Stimulated activated naive CD8-positive, alpha-beta T cell treated with anti-CD3 and anti-CD28 coated beads, Interleukin-15, Interleukin-2, amounts not matched to agents 100 ng/mL and 50 ng/mL, for 24 hours (primary cell): ENCODE data around the gene NET1.
"Not testable (repeated sequence)": the region's sequence is repeated elsewhere in the genome, so short reads cannot be mapped to it uniquely, and the experiment has no call there.

Experiments
- H3K27ac Mint-ChIP-seq: one replicate; pipeline ENCODE4 v1.8.0; 2021; ENCODE audit warnings: mild to moderate bottlenecking, mixed read lengths
- H3K27me3 Mint-ChIP-seq: one replicate; pipeline ENCODE4 v1.8.0; 2021; ENCODE audit warnings: mixed read lengths
- H3K36me3 Mint-ChIP-seq: one replicate; pipeline ENCODE4 v1.8.0; 2021; ENCODE audit warnings: low read depth, mixed read lengths
- H3K4me1 Mint-ChIP-seq: one replicate; pipeline ENCODE4 v1.8.0; 2021; ENCODE audit warnings: low read depth, mixed read lengths
- H3K4me3 Mint-ChIP-seq: one replicate; pipeline ENCODE4 v1.8.0; 2021; ENCODE audit warnings: mild to moderate bottlenecking, mixed read lengths
- H3K9me3 Mint-ChIP-seq: one replicate; pipeline ENCODE4 v1.8.0; 2021; ENCODE audit warnings: mixed read lengths

Gene NET1

GRCh38 chr10:5460468-5461202 lies 48.3 kb downstream of the NET1 start:
- Mint-ChIP-seq H3K4me1 (peaks cover 5% of the 10 kb centered on the region), H3K9me3 (no peaks in the 10 kb centered on the region), H3K4me3 (no peak overlapping the region), H3K36me3 (peaks cover 28% of the 10 kb centered on the region), H3K27me3 (no peaks in the 10 kb centered on the region), H3K27ac (no peak overlapping the region)

- Mint-ChIP-seq H3K36me3 (peaks cover 22% of the 10 kb centered on the region), H3K27me3 (no peaks in the 10 kb centered on the region), H3K9me3 (no peaks in the 10 kb centered on the region), H3K4me1 (peaks cover 5% of the 10 kb centered on the region), H3K4me3 (no peak overlapping the region), H3K27ac (no peak overlapping the region)
Observed at GRCh38 chr10:5461203-5461588, 48.8 kb downstream of the NET1 start.

GRCh38 chr10:5461914-5462840 lies 49.8 kb downstream of the NET1 start:
- no peak overlapping the region for H3K4me3 Mint-ChIP-seq
- no peak overlapping the region for H3K27ac Mint-ChIP-seq
- peaks cover 16% of the 10 kb centered on the region for H3K36me3 Mint-ChIP-seq
- no peaks in the 10 kb centered on the region for H3K27me3 Mint-ChIP-seq
- no peaks in the 10 kb centered on the region for H3K9me3 Mint-ChIP-seq
- H3K4me1 Mint-ChIP-seq, result peaks cover 5% of the 10 kb centered on the region

GRCh38 chr10:5462841-5463293 lies 50.5 kb downstream of the NET1 start:
- Mint-ChIP-seq H3K27me3 (no peaks in the 10 kb centered on the region), H3K4me3 (no peak overlapping the region), H3K27ac (no peak overlapping the region), H3K4me1 (peaks cover 2% of the 10 kb centered on the region), H3K9me3 (no peaks in the 10 kb centered on the region), H3K36me3 (peaks cover 13% of the 10 kb centered on the region)

GRCh38 chr10:5464546-5464945 lies 52.2 kb downstream of the NET1 start:
- H3K27me3 Mint-ChIP-seq, result no peaks in the 10 kb centered on the region
- H3K27ac Mint-ChIP-seq, result no peak overlapping the region
- H3K9me3 Mint-ChIP-seq, result no peaks in the 10 kb centered on the region
- no peak overlapping the region for H3K4me3 Mint-ChIP-seq
- H3K4me1 Mint-ChIP-seq, result no peaks in the 10 kb centered on the region
- H3K36me3 Mint-ChIP-seq, result no peaks in the 10 kb centered on the region

- Mint-ChIP-seq H3K4me3 (no peak overlapping the region), H3K36me3 (no peaks in the 10 kb centered on the region), H3K9me3 (no peaks in the 10 kb centered on the region), H3K27ac (no peak overlapping the region), H3K4me1 (no peaks in the 10 kb centered on the region), H3K27me3 (no peaks in the 10 kb centered on the region)
Observed at GRCh38 chr10:5465976-5466450, 53.7 kb downstream of the NET1 start.

- H3K27me3 Mint-ChIP-seq, result no peaks in the 10 kb centered on the region
- no peak overlapping the region for H3K4me3 Mint-ChIP-seq
- H3K9me3 Mint-ChIP-seq, result no peaks in the 10 kb centered on the region
- H3K4me1 Mint-ChIP-seq, result no peaks in the 10 kb centered on the region
- H3K36me3 Mint-ChIP-seq, result no peaks in the 10 kb centered on the region
- H3K27ac Mint-ChIP-seq, result no peak overlapping the region
Observed at GRCh38 chr10:5466451-5467206, 54.3 kb downstream of the NET1 start.

GRCh38 chr10:5467207-5467535 lies 54.8 kb downstream of the NET1 start:
- Mint-ChIP-seq H3K27ac (no peak overlapping the region), H3K4me1 (no peaks in the 10 kb centered on the region), H3K36me3 (no peaks in the 10 kb centered on the region), H3K27me3 (no peaks in the 10 kb centered on the region), H3K9me3 (no peaks in the 10 kb centered on the region), H3K4me3 (no peak overlapping the region)

- no peaks in the 10 kb centered on the region for H3K27me3 Mint-ChIP-seq
- H3K4me1 Mint-ChIP-seq, result no peaks in the 10 kb centered on the region
Observed at GRCh38 chr10:5467634-5468255, 55.4 kb downstream of the NET1 start.

GRCh38 chr10:5468262-5469106 lies 56.1 kb downstream of the NET1 start:
- Mint-ChIP-seq H3K4me3 (no peak overlapping the region), H3K27ac (no peak overlapping the region), H3K27me3 (no peaks in the 10 kb centered on the region), H3K36me3 (no peaks in the 10 kb centered on the region), H3K9me3 (no peaks in the 10 kb centered on the region), H3K4me1 (no peaks in the 10 kb centered on the region)

More at GRCh38 chr10:5467634-5468255, 55.4 kb downstream of the NET1 start:
- Mint-ChIP-seq H3K4me3 (no peak overlapping the region), H3K27ac (no peak overlapping the region), H3K9me3 (no peaks in the 10 kb centered on the region), H3K36me3 (no peaks in the 10 kb centered on the region)

GRCh38 chr10:5469353-5470061 lies 57.1 kb downstream of the NET1 start:
- Mint-ChIP-seq H3K36me3 (no peaks in the 10 kb centered on the region), H3K27ac (no peak overlapping the region), H3K4me3 (no peak overlapping the region), H3K4me1 (no peaks in the 10 kb centered on the region), H3K9me3 (no peaks in the 10 kb centered on the region), H3K27me3 (no peaks in the 10 kb centered on the region)

GRCh38 chr10:5470062-5470751 lies 57.9 kb downstream of the NET1 start:
- H3K27ac Mint-ChIP-seq, result no peak overlapping the region
- H3K4me1 Mint-ChIP-seq, result no peaks in the 10 kb centered on the region
- no peaks in the 10 kb centered on the region for H3K9me3 Mint-ChIP-seq
- no peak overlapping the region for H3K4me3 Mint-ChIP-seq
- no peaks in the 10 kb centered on the region for H3K36me3 Mint-ChIP-seq
- no peaks in the 10 kb centered on the region for H3K27me3 Mint-ChIP-seq

GRCh38 chr10:5474642-5475041 lies 62.3 kb downstream of the NET1 start:
- H3K27me3 Mint-ChIP-seq, H3K4me3 Mint-ChIP-seq, H3K36me3 Mint-ChIP-seq, H3K9me3 Mint-ChIP-seq, H3K4me1 Mint-ChIP-seq, H3K27ac Mint-ChIP-seq: not testable (repeated sequence)
